Stimulated activated CD8-positive, alpha-beta memory T cell treated with anti-CD3 and anti-CD28 coated beads, Interleukin-4, amount 100 ng/mL, for 1 hour (primary cell): Measurements from ENCODE around the gene PDE8A.
"Not testable (repeated sequence)": the region's sequence is repeated elsewhere in the genome, so short reads cannot be mapped to it uniquely, and the experiment has no call there.

Source experiments
- DNase-seq, 2 donors: peaks; one replicate each; pipeline ENCODE4 v3.0.0-alpha.2; 2020; ENCODE audit warnings: low read depth in 2 of 2, low spot score in 1 of 2

Gene PDE8A

DNA sequence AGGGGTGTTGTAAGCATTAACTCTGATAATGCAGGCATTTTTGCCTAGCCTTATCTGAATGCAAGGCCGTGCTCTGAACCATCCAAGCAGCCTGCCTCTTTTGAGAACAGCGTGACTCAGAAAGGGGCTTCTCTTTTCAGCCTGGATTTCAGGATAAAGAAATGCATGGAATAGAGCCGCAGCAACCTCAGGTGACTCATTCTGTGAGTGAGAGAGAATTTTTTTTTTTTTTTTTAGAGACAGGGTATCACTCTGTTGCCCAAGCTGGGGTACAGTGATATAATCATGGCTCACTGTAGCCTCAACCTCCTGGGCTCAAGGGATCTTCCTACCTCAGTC lies 20.6 kb upstream of the PDE8A start:
- no peak for DNase-seq

DNA sequence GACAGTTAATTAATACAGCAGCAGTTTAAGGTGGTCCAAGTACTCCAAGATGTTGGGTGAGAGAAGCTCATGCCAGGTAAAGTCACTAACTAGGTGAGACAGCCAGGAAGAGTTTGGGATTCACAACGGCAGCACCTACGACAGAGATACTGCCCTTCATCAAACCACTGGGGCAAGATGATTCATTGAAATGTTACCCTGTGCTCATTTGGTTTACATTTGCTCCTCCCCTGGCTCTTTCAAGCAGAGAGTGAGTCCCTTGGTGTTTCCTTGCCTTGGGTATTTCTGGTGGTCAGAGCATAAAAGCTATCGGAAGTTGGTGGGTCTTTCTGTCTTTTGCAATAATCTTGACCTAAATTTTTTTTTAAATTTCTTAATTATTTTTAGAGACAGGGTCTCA lies 19.9 kb upstream of the PDE8A start:
- no peak for DNase-seq

DNA sequence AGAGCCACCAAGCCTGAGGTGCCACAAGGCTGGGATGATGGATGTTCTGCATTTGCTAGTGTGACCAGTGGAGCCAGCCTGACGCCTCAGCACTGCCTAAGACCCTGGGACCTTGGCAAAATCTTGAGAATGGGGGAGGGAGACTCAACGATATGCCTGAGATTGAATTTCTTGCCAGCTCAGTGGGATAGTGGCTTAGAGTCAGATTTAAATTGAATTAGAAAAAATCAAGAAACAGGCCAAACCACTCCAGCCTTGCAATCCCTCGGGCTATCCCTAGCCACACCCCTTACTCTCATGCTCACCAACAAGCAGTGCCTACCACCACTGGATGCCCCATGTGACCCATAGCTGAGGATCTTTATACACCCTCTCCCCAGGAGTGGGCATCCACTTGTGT lies 18.7 kb upstream of the PDE8A start:
- no peak for DNase-seq

DNA sequence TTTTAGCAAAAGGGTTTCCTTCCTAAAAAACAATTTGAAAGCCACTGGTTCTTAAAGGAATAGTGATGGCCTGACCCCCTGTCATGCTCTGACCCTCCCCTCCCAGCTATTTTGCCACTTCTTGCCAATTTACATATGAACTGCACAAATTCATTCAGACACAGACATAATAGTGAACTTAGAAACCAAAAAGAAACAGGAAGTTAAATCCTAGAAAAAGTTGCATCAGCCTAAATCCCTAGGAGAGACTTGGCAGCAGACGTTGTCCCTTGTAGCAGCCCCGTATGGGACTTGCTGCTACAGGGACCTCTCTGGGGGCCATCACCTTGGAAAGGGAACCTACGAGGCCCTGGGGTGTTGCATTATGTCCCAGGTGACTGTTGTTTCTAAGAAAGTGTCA lies 14.3 kb upstream of the PDE8A start:
- no peak for DNase-seq

DNA sequence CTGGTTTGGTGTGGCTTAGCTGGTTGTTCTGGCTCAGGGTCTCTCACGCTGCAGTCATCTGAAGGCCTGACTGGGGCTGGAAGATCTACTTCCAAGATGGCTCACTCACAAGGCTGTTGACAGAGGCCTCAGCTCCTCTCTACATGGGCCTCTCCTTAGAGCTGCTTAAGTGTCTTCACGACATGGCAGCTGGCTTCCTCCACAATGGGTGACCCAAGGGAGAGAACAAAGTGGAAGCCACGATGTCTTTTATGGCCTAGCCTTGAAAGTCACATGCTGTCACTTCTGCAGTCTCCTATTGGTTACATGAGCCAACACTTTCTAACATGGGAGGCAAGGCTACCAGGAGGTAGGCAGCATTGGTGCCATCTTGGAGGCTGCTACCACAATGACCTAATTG lies 13.4 kb upstream of the PDE8A start:
- DNase-seq, result no peak

DNA sequence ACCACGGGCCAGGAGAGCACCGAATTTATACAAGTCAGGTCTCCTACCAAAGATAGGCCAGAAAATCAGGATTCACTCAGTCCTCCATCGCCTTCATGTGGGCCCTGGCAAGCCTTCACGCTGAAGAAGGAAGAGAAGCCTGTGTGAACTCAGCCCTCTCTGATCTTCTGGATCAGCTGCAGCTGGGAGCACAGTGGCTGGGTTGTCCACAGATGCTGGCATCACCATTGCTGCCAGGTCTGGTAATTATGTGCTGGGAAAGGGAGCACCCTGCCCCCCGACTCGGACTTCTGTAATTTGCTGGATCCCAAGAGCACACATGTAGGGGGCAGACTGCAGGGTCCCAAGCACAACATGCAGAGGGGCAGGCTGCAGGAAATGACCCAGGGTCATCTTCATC lies 12.4 kb upstream of the PDE8A start:
- DNase-seq, result no peak

DNA sequence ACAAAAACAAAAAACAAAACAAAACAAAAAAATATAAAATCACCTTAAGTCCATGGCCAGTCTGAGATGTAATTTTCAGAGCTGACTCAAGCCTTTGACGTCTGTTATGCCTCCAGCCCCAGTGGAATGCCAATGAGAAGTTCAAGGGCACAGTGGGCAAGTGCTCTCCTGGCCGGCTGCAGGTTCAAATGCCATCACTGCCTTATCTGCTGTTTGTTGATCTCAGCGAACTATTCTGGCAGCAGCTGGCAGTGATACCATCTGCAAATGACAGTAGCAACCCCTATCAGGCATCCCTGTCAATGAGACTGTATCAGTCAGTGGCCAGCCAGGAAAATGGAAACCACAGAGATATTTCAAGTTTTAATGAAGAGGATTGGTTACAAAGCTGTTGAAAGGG lies 10.8 kb upstream of the PDE8A start:
- no peak for DNase-seq

DNA sequence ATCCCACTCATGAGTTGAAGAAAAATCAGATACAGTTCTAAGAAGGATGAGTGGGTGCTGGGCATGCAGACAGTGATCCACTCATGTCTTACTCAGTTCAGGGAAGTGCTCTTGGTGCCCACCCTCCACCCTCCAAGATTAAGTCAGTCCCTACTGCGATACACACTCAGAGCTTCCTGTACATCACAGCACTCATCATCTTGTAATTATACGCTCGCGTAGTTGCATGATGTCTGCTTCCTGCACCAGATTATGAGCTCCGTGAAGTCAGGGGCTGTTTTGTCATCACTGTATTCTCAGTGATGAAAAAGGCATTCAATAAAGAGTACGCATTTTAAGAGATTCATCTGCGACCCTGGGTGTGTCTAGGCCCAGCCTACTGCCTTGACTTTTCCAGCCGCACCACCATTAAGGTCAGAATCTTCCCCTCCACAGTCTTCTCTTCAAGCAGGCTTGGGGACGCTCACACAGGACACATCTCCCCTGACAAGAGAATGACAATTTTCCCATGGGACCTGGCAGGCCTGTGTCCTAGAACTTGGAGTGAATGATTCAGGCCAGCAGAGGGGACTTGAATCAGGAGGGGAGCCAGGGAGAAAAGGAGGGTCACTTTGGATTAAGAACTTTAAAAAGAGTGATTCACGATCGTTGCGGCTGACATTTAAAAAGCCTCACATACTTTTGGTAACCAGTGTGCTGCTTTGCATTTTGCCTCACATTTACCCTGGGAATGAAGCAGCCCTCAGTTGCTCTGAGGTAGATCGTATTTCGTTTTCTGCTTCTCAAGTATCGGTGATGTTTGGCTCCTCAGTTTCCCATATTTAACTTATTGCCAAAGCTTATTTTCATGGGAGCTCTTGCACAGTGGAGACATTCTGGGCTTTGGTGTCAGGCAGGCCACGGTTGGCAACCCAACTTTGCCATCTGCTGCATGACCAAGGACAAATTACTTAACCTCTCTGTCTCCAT lies 7.9 kb upstream of the PDE8A start:
- no peak for DNase-seq

DNA sequence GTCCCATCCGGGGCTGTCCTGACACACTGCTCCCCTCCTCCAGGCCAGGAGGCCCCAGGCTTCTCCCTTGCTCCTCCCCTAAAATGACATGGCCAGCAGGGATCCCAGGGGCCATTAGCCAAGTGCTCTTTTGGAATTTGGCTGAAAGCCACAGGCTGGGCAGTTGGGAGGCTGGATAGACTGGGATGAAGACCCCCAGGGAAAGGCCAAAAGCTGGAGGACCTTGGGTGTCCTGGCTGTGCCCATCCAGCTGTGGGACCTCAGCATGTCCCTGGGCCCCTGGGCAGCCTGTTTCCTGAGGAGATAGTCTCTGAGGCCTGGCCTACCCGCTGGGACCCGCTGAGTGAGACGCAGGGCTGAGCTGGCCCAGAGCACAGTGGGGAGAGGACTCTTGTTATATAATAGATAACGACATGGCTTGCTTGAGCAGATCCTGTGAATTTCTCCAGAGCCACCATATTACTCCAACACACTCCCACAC lies 5.7 kb upstream of the PDE8A start:
- DNase-seq, result no peak

DNA sequence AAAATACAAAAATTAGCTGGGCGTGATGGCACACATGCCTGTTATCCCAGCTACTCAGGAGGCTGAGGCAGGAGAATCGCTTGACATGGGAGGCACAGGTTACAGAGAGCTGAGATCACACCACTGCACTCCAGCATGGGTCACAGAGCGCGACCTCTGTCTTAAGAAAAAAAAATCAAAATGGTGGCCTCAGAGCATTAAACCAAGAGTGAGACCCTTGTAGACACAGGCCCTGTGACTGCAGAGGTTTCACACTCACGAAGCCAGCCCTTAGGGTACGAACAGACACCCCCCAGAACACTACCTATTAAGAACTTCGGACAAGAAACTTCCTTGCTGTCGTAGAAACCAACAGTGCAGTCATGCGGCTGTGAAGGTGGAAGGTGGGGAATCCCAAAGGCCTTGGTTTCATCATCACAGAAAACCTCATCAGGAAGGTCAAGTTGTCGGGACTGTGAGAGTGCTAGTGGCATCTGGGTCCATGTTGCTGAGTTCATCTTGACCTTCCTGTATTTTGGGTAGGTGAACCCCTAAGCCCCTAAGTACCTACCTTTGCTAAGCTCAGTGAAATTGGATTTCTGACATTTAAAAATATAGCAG lies 4.8 kb upstream of the PDE8A start:
- no peak for DNase-seq

DNA sequence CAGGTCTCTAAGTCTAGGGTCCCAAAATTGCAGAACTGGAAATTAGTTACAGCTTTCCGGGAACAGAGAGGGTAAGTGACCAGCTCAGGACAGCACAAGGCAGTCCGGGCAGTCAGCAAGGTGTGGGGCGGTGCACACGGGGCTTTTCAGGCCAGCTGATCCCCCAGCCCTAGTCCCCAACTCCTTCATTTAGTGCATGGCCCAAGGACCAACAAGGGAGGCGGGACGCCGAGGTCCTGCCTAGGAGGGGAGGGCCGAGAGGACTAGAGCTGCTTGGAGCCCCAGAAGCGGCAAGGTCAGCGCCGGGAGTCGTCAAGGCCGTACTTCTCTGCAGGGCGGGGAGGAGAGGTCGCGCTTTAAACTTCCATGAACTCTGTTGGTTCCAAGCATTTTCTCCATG lies 2.0 kb upstream of the PDE8A start:
- DNase-seq, result no peak

DNA sequence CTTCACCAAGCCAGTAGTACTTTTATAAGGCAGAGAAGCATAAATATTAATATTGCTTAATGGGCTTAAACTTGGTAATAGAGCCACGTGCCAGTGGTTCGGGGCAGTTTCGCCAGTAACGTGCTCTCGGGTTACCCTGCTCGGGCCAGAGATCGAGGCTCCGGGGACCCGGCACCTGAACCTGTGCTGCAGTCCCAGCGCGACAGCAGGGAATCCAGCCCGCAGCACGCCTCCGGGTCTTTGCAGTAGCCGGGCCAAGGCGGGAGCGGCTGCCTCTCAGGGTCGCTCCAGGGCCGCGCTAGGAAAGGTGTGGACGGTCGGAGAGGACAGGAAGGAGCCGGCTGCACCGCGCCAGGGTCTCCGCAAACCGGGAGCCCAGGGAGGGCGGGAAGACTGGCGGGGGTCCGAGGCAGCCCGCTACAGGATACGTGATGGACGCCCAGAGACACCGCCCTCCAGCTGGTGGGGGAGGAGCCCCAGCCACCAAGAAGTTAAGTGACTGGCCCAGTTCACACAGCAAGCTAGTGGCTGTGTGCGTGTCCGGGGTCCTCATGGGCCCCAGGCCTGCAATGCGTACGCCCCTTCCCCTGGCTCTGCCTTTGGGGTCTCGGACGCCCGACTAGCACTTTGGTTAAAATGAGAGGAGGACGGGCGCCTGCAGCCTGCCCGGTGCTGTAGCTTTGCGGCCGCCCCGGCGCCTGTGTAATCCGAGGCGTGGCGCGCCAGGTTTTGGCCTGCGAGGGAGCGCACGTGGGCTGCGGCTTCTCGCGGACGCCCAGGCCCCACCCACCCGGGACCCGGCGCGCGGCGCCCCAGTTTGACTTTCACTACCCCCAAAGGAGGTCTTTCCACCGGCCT lies 1.2 kb upstream of the PDE8A start:
- peak; percentile 67 to 78 for DNase-seq

DNA sequence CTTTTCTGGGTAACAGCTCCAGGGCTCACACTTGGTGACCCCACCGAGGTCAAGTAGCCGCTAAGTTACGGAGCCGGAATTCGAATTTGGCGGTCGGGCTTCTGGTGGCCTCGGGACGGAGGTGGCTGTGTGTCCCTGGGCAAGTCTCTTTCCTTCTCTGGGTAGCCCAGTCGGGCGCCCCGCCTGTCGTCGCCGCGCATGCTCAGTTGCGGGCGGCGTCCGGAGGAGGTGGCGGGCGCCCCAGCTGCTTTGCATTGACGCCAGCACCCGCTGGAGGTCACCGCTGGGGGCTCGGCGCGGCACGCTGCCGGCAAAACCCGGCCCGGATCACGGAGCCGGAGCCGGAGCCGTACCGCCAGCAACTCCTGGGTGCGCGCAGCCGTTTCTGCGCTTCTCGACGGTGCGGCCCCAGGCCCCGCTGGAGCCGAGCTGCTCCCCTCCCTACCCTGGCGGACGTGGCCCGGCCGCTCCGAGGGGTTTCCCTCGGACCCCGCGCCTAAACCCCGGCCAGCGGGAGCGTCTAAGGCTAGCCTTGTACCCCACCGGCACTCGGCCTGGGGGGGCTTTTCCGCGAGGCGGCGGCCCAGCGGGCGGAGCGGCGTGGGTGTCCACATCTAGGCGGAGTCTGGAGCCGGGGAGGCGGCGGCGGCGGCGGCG lies 474 bp upstream of the PDE8A start:
- peak; percentile 79 to 93 for DNase-seq

DNA sequence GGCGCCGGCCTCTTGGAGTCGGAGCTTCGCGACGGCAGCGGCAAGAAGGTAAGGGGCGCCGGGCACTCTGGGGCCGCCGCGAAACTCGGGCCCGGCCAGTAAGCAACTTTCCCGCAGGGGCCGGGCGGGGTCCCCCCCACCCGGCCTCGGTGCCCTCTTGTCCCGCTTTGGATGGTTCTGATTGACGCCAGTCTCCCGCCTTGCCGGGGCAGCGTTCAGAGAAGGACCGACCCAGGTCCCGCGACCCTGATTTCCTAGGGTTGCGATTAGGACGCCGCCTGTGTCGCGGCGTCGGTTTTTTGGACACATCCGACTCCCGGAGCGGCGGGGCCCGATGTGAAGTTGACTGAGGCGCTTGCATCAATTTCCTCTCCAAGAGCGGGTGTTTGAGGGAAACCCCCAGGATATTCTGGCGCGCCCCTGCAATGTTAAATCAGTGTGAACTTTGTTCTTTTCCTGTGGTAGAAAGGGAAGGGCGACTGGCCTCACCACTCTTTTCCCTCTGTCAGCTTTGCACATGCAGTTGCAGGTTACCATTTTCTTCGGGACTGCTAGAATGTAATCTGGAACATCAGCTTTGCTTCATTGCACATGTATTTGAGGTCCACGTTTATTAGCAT lies 755 bp downstream of the PDE8A start:
- DNase-seq, result peak in 1 of 2 donors; percentile 26

DNA sequence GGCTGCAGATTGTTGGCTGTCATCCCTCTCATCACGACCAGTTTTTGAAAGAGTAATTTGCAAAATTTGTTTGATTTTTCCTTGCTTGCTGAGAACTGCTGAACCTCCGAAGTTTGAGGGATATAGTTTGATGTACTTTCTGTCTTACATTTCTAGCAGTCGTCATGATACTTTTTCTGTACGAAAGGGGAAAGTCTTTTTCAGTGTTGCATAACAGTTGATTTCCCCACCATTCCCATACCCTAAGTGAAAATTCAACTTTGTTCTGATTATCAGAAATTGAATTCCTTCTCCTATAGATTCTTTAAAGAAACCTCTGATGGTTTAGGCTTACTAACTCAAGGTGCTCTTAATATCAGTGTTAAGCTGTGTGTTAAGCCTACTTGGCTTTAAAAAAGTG lies 1.6 kb downstream of the PDE8A start:
- no peak for DNase-seq

DNA sequence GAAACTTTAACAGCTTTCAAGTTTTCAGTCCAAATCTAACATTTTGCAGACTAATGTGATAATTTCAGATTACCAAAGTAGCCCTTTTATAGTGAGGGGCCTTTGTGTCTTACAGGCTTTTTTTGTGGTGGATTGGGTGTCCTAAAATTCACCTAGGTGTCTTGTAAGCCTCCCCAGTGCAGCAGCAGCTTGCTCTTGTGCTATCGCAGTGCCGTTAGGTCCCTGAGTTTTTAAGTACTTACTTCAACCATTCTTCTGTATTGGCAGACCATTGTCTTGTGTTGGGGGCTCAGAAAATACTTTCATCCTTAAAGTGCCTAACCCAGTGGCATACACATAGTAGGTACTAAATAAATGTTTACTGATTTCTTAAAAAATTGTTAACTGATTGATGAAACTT lies 2.1 kb downstream of the PDE8A start:
- no peak for DNase-seq

DNA sequence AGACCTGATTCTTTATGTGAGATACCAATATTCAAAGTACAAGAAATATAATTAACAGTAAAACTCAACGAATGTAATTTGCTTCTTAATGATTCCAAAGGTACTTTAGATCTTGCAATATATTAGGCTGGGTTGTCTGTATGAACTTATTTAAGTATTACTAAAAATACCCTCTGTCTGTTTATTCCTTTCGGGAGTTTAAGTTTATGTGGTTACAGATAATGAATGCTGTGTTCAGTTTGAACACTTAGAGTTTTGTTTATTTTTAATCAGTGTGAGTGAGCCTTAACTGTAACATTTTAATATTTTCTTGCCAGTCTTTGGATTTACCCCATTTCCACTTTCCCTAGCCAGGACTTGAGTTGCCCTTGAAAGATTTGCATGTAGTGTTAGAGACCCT lies 3.5 kb downstream of the PDE8A start:
- no peak for DNase-seq

DNA sequence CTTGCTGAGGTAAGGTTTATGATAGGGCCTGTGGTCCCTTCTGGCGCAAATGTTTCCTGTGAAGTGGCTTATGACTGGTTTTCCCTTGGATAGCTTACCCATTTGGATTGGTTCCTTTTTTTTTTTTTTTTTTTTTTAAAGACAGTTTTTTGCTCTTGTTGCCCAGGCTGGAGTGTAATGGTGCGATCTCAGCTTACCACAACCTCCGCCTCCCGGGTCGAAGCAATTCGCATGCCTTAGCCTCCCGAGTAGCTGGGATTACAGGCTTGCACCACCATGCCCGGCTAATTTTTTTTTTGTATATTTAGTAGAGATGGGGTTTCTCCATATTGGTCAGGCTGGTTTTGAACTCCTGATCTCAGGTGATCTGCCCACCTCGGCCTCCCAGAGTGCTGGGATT lies 5.7 kb downstream of the PDE8A start:
- DNase-seq, result not testable (repeated sequence)

DNA sequence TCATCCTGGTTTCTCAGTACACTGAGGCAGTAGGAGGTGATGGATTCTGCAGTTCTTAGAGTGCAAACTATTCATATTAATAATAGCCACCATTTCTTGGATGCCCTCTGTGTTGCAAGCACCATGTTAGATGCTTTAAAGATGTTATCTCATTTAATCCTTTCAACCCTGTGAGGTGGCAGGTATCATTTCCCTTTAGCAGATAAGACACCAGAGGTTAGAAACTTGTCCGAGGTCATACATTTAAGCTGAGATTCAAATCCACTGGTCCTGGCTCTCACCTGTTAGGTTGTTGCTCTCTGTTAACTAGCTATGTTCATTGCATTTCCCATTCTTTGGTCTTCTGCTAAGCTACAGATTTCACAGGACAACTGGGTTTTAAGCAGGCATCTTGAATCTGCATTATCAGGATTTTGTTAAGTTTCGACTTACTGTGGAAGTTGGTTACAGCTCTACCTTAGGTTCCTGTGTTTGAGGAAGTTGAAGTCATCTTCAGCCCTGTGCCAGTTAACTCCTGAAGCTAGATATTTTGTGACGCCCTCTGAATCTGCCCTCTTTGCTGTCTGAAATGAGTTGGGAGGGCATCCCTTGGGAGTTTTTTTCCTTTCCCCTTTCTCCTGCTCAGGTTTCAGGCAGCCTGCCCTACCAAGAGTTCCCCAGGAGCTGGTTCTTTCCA lies 6.4 kb downstream of the PDE8A start:
- DNase-seq, result no peak

DNA sequence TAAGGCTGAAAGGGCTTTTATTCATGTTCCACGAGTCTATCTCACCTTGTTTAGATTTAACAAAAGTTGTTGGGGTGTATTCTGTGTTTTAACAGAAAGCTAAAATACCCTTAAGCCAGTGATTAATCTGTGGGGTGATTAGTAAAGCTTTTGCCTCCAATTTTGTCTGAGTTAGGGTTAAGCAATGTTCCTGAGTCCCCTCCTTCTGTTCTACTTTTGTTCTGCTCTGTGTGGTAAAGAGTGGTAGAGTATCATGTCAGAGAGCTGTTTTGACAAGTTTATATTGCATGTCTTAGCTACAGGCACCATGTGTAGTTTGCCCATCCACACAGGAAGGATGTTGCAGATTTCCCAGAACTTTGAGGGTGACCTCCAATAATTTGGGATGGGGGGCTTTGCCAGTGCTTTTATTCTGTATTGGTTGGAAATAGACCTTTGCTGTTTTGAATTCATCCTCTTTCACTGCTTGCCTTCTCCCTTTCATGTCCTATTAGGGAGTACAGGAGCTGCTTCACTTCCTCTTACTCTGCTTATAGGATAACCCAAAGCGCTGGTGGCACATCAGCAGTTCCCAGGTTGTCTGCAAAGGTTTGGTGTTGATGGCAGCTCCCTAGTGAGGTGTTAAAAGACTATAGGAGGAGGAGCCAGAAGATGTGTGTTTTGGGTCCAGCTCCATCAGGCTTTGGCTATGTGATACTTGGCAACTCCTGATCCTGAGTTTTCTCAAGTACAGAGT lies 7.4 kb downstream of the PDE8A start:
- no peak for DNase-seq
